A673 (cell line): Measurements from ENCODE around the gene PLSCR1. TPM values are rescaled to one million over a fixed set of nuclear protein-coding genes. Genes with fewer than 3 reads are reported as not detected.

Source experiments
- BruUV-seq: library from RNA; stranded (reverse); fragments of 400-500 nt; replicated peaks from 2 replicates; lab custom pipeline; 2021; lab: Mats Ljungman, UMichigan
- CTCF ChIA-PET: fragments of 300-600 bp; sonication (Branson Sonifier 250); formaldehyde crosslinking; loops from one replicate; lab custom pipeline; 2022; ENCODE audit warnings: antibody characterized with exemption; lab: Charles Lee
- POLR2A ChIA-PET: fragments of 300-600 bp; sonication (Branson Sonifier 250); formaldehyde crosslinking; loops from one replicate; lab custom pipeline; 2022; ENCODE audit warnings: antibody characterized with exemption; ENCODE audit not compliant: low non-redundant PET; lab: Charles Lee
- DNase-seq: peaks from one replicate; pipeline ENCODE4 v3.0.0-alpha.2; 2015; ENCODE audit warnings: low spot score
- H3K27ac ChIP-seq: fragments of 200-600 bp; sonication (generic); 2 replicates; pipeline ENCODE4 v1.5.1; 2016; ENCODE audit warnings: mixed run types, low read depth, mild to moderate bottlenecking, mixed read lengths, antibody characterized with exemption, low read length; ENCODE audit not compliant: poor library complexity, severe bottlenecking
- H3K27me3 ChIP-seq: fragments of 200-600 bp; sonication (generic); replicated peaks from 2 replicates; pipeline ENCODE4 v1.6.1; 2017; ENCODE audit warnings: mixed run types, low read depth, mild to moderate bottlenecking, mixed read lengths, antibody characterized with exemption, low read length; ENCODE audit not compliant: insufficient read depth, poor library complexity
- H3K36me3 ChIP-seq: fragments of 200-600 bp; sonication (generic); 2 replicates; pipeline ENCODE4 v1.6.1; 2016; ENCODE audit warnings: mixed run types, mild to moderate bottlenecking, mixed read lengths, antibody characterized with exemption, low read length; ENCODE audit not compliant: insufficient read depth, poor library complexity, severe bottlenecking
- H3K4me1 ChIP-seq: fragments of 200-600 bp; sonication (generic); 2 replicates; pipeline ENCODE4 v1.6.1; 2017; ENCODE audit warnings: mixed run types, mild to moderate bottlenecking, mixed read lengths, antibody characterized with exemption, low read length; ENCODE audit not compliant: insufficient read depth, poor library complexity, severe bottlenecking
- H3K4me3 ChIP-seq: fragments of 200-600 bp; sonication (generic); 2 replicates; pipeline ENCODE4 v1.5.1; 2016; ENCODE audit warnings: low read depth, mixed run types, mild to moderate bottlenecking, mixed read lengths, low read length; ENCODE audit not compliant: poor library complexity, severe bottlenecking
- H3K9me3 ChIP-seq: fragments of 200-600 bp; sonication (generic); 2 replicates; pipeline ENCODE4 v1.6.1; 2016; ENCODE audit warnings: mixed run types, low read depth, mild to moderate bottlenecking, mixed read lengths, antibody characterized with exemption, low read length; ENCODE audit not compliant: poor library complexity, severe bottlenecking
- CTCF ChIP-seq: fragments of 300-800, 200-600 bp; sonication (generic); conservative IDR thresholded peaks from 2 replicates; pipeline ENCODE4 v1.5.1; 2017; ENCODE audit warnings: low read depth, mild to moderate bottlenecking, antibody characterized with exemption, low read length, moderate library complexity, mixed read lengths
- EZH2 ChIP-seq: fragments of 200-600 bp; sonication (generic); IDR thresholded peaks from 2 replicates; pipeline ENCODE4 v1.6.1; 2017; ENCODE audit warnings: borderline replicate concordance, low read depth, mild to moderate bottlenecking, mixed read lengths, antibody characterized with exemption, low read length; ENCODE audit not compliant: poor library complexity, severe bottlenecking
- intact Hi-C: fragments of 100-400 bp; cut with micrococcal nuclease; formaldehyde crosslinking; loops from one replicate; pipeline ENCODE4 v1.10.0; 2022; ENCODE audit not compliant: unreplicated experiment
- total RNA-seq: library from RNA; stranded (reverse); gene quantifications from 2 replicates; pipeline ENCODE4 v1.2.3, GENCODE V29; 2021

PLSCR1 gene
- total RNA-seq, 1 experiment from 2014 or later: 49.3 TPM

- Histone ChIP-seq H3K36me3 (no peaks in the 10 kb centered on the region), H3K27ac (no peak overlapping the region), H3K4me1 (peaks cover 22% of the 10 kb centered on the region), H3K9me3 (no peaks in the 10 kb centered on the region), H3K4me3 (no peak overlapping the region), H3K27me3 (no peaks in the 10 kb centered on the region)
- no TSS peak for BruUV-seq
- intact Hi-C loops: no loop called here
- no peak for DNase-seq
- POLR2A ChIA-PET: interaction anchor here (0.6 kb wide), 1 partner anchor 758 kb away, joined by 3 read pairs; no protein-coding TSS in a partner anchor
- no peak for TF ChIP-seq EZH2
- no peak for TF ChIP-seq CTCF
- CTCF ChIA-PET: no interaction called here
Observed at GRCh38 chr3:146542179-146542578, 2.2 kb downstream of the PLSCR1 start.

GRCh38 chr3:146540978-146541377 lies 3.4 kb downstream of the PLSCR1 start:
- H3K27ac ChIP-seq: no peak overlapping the region
- no peak for DNase-seq
- TF ChIP-seq EZH2 (no peak), CTCF (no peak)
- intact Hi-C loops: no loop called here
- H3K4me1 ChIP-seq: peaks cover 22% of the 10 kb centered on the region
- BruUV-seq: no TSS peak
- H3K9me3 ChIP-seq: no peaks in the 10 kb centered on the region
- POLR2A ChIA-PET: no interaction called here
- no peaks in the 10 kb centered on the region for H3K27me3 ChIP-seq
- H3K36me3 ChIP-seq: no peaks in the 10 kb centered on the region
- no peak overlapping the region for H3K4me3 ChIP-seq
- CTCF ChIA-PET: no interaction called here

GRCh38 chr3:146540236-146540635 lies 4.2 kb downstream of the PLSCR1 start:
- Histone ChIP-seq H3K27me3 (no peaks in the 10 kb centered on the region), H3K9me3 (no peaks in the 10 kb centered on the region), H3K27ac (no peak overlapping the region), H3K36me3 (no peaks in the 10 kb centered on the region), H3K4me1 (peaks cover 22% of the 10 kb centered on the region), H3K4me3 (no peak overlapping the region)
- ChIA-PET CTCF (no interaction called here), POLR2A (no interaction called here)
- TF ChIP-seq CTCF (no peak), EZH2 (no peak)
- DNase-seq: no peak
- intact Hi-C loops: no loop called here
- BruUV-seq: no TSS peak
